Liver (tissue), 9 donors: ENCODE measurements around the gene CLASP2. TPM values are rescaled to one million over a fixed set of nuclear protein-coding genes. Genes with fewer than 3 reads are reported as not detected.

ENCODE experiments used
- DNase-seq: peaks from one replicate; pipeline ENCODE4 v3.0.0-alpha.2; 2017; ENCODE audit warnings: low spot score
- H3K27ac ChIP-seq, 2 donors: one replicate each; pipeline ENCODE4 v1.7.0; 2013; ENCODE audit warnings: inconsistent platforms in 2 of 2, low read length in 2 of 2, control low read depth in 1 of 2, low read depth in 1 of 2, mild to moderate bottlenecking in 1 of 2
- H3K27me3 ChIP-seq, 4 donors: one replicate each; pipeline versions ENCODE4 v1.6.1 to v1.7.0; 2013; ENCODE audit warnings: low read length in 3 of 4, inconsistent platforms in 1 of 4, mild to moderate bottlenecking in 1 of 4, moderate library complexity in 1 of 4; ENCODE audit not compliant: control insufficient read depth in 4 of 4, insufficient read depth in 4 of 4
- H3K36me3 ChIP-seq, 4 donors: one replicate each; pipeline versions ENCODE4 v1.6.1 to v1.7.0; 2013; ENCODE audit warnings: low read length in 3 of 4, mild to moderate bottlenecking in 3 of 4, low read depth in 1 of 4, moderate library complexity in 1 of 4; ENCODE audit not compliant: control insufficient read depth in 4 of 4, insufficient read depth in 3 of 4
- H3K4me1 ChIP-seq, 4 donors: one replicate each; pipeline versions ENCODE4 v1.6.1 to v1.7.0; 2013; ENCODE audit warnings: low read length in 3 of 4, mild to moderate bottlenecking in 3 of 4, moderate library complexity in 1 of 4; ENCODE audit not compliant: control insufficient read depth in 4 of 4, insufficient read depth in 4 of 4
- H3K4me3 ChIP-seq, 3 donors: one replicate each; pipeline versions ENCODE4 v1.6.1 to v1.7.0; 2013; ENCODE audit warnings: low read length in 3 of 3, control low read depth in 1 of 3, low read depth in 1 of 3, mild to moderate bottlenecking in 1 of 3
- H3K9ac ChIP-seq, 2 donors: one replicate each; pipeline ENCODE4 v1.7.0; 2013; ENCODE audit warnings: low read length in 2 of 2, mild to moderate bottlenecking in 2 of 2, moderate library complexity in 2 of 2, control low read depth in 1 of 2, low read depth in 1 of 2
- H3K9me3 ChIP-seq, 4 donors: one replicate each; pipeline versions ENCODE4 v1.6.1 to v1.7.0; 2013; ENCODE audit warnings: low read length in 3 of 4; ENCODE audit not compliant: control insufficient read depth in 4 of 4
- EGR1 ChIP-seq, 2 donors: IDR thresholded peaks; 2 replicates each; pipeline ENCODE4 v1.6.1; 2016 to 2018; ENCODE audit warnings: antibody characterized with exemption in 2 of 2, low read depth in 2 of 2
- FOXA1 ChIP-seq: IDR thresholded peaks from 2 replicates; pipeline ENCODE4 v1.6.1; 2016; ENCODE audit warnings: antibody characterized with exemption
- FOXA2 ChIP-seq: IDR thresholded peaks from 2 replicates; pipeline ENCODE4 v1.6.1; 2016; ENCODE audit warnings: antibody characterized with exemption
- GABPA ChIP-seq, 2 donors: IDR thresholded peaks in 1 of 2; conservative IDR thresholded peaks in 1 of 2; 2 replicates each; pipeline ENCODE4 v1.6.1; 2016; ENCODE audit warnings: antibody characterized with exemption in 2 of 2, mild to moderate bottlenecking in 1 of 2, moderate library complexity in 1 of 2
- HNF4A ChIP-seq, 2 donors: conservative IDR thresholded peaks; 2 replicates each; pipeline ENCODE4 v1.6.1; 2016; ENCODE audit warnings: antibody characterized with exemption in 2 of 2, mild to moderate bottlenecking in 2 of 2
- HNF4G ChIP-seq: IDR thresholded peaks from 2 replicates; pipeline ENCODE4 v1.6.1; 2016; ENCODE audit warnings: antibody characterized with exemption
- JUND ChIP-seq, 2 donors: IDR thresholded peaks; 2 replicates each; pipeline ENCODE4 v1.6.1; 2016; ENCODE audit warnings: antibody characterized with exemption in 2 of 2
- NR2F2 ChIP-seq: IDR thresholded peaks from 2 replicates; pipeline ENCODE4 v1.6.1; 2016; ENCODE audit warnings: antibody characterized with exemption
- RAD21 ChIP-seq, 2 donors: IDR thresholded peaks; 2 replicates each; pipeline ENCODE4 v1.6.1; 2016; ENCODE audit warnings: antibody characterized with exemption in 2 of 2, mild to moderate bottlenecking in 2 of 2
- RXRA ChIP-seq, 2 donors: IDR thresholded peaks; 2 replicates each; pipeline ENCODE4 v1.6.1; 2017 to 2018; ENCODE audit warnings: antibody characterized with exemption in 2 of 2, mild to moderate bottlenecking in 1 of 2
- TAF1 ChIP-seq: conservative IDR thresholded peaks from 2 replicates; pipeline ENCODE4 v1.6.1; 2016; ENCODE audit warnings: antibody characterized with exemption, mild to moderate bottlenecking
- YY1 ChIP-seq: IDR thresholded peaks from 2 replicates; pipeline ENCODE4 v1.6.1; 2016; ENCODE audit warnings: antibody characterized with exemption, mild to moderate bottlenecking
- WGBS: extraction: QIAGEN DNeasy Blood & Tissue Kit; methylation state at CpG from one replicate; pipeline ENCODE4 v1.1.7; 2013; 5-methylcytosine and 5-hydroxymethylcytosine counted together
- polyA plus RNA-seq, 2 donors: library from polyadenylated mRNA; stranded (reverse) in 1 of 2; unstranded in 1 of 2; fragments of 200-250 nt in 1 of 2; fragments of >200 nt in 1 of 2; fragmentation: Nextera tagmentation in 1 of 2; extraction: Ambion mirVana in 1 of 2; gene quantifications; one replicate each; pipeline versions ENCODE4 v1.2.1 to v1.2.3, GENCODE V29; 2013 to 2015
- total RNA-seq, 2 donors: library from RNA; depleted of rRNA; stranded (reverse); fragments of >200 nt; gene quantifications; one replicate each; pipeline ENCODE4 v1.2.3, GENCODE V29; 2014
- TF ChIP-seq, protein P1 (sequence below): IDR thresholded peaks from 2 replicates; pipeline ENCODE4 v1.6.1; 2016; ENCODE audit warnings: antibody characterized with exemption
- TF ChIP-seq, protein P2 (sequence below): IDR thresholded peaks from 2 replicates; pipeline ENCODE4 v1.6.1; 2016; ENCODE audit warnings: antibody characterized with exemption
- TF ChIP-seq, protein P3 (sequence below): IDR thresholded peaks from 2 replicates; pipeline ENCODE4 v1.6.1; 2016; ENCODE audit warnings: antibody characterized with exemption
- TF ChIP-seq, protein P4 (sequence below): IDR thresholded peaks from 2 replicates; pipeline ENCODE4 v1.6.1; 2016; ENCODE audit warnings: antibody characterized with exemption, mild to moderate bottlenecking
- donor health status: healthy.
- donor health status: healthy.
- donor health status: healthy.
- donor health status: healthy.
- donor health status: healthy.

CLASP2 gene
- total and polyA plus RNA-seq, 4 donors = 3.7 to 27.6 (median 17.3) TPM

DNA sequence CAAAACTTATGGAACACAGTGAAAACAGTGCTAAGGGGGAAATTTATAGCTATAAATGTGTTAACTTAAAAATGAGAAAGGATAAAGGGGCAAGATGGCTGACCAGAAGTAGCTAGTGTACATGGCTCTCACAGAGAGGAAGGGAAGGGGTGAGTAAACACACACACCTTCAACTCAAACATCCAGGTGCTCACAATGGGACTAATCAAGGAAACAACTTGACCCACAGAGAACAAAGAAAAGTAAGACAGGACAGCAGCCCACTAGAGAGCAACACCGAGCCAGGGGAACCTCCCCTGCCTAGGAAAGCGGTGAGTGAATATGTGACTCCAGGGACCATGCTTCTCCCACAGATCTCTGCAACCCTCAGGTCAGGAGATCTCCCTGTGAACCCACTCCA lies 192.8 kb downstream of the CLASP2 start:
- Histone ChIP-seq H3K9me3 (peaks cover 0 to 8% (median 0%) of the 10 kb centered on the region in 4 donors), H3K9ac (no peak overlapping the region), H3K27me3 (no peaks in the 10 kb centered on the region), H3K4me3 (no peak overlapping the region), H3K27ac (no peak overlapping the region), H3K4me1 (no peaks in the 10 kb centered on the region), H3K36me3 (peaks cover 0 to 4% (median 1%) of the 10 kb centered on the region in 4 donors)
- WGBS = 98% methylated on average over 2 of the region's 2 CpGs
- no peak for DNase-seq
- TF ChIP-seq YY1 (no peak), HNF4A (conservative IDR thresholded peaks at IDR 0.05) (no peak), NR2F2 (no peak), EGR1 (IDR thresholded peaks at IDR 0.05; ENCODE audit: low read depth in 2 of 2) (no peak), JUND (IDR thresholded peaks at IDR 0.05) (no peak), RXRA (IDR thresholded peaks at IDR 0.05) (no peak), TAF1 (no peak)
- TF ChIP-seq, protein P1, sequence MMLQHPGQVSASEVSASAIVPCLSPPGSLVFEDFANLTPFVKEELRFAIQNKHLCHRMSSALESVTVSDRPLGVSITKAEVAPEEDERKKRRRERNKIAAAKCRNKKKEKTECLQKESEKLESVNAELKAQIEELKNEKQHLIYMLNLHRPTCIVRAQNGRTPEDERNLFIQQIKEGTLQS = no peak

DNA sequence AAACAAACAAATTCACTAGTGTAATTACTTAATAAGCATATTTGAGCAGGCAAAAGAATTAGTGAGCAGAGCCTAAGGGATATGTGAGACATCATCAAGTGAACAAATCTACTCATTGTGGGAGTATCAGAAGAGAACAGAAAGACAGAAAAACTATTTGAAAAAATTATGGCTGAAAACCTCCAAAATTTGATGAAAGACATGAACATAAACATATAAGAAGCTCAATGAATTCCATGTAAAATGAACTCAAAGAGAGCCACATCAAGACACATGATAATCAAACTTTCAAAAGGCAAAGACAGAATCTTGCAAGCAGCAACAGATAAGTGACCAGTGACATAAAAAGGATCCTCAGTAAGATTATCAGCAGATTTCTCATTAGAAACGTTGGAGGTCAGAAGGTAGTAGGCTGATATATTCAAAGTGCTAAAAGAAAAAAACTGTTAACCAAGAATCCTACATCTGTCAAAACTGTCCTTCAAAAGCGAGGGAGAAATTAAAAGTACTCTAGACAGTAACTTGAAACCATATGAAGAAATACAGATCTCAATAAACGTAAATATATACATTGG lies 194.9 kb downstream of the CLASP2 start:
- Histone ChIP-seq H3K27ac (no peak overlapping the region), H3K27me3 (no peaks in the 10 kb centered on the region), H3K4me3 (no peak overlapping the region), H3K36me3 (peaks cover 0 to 4% (median 1%) of the 10 kb centered on the region in 4 donors), H3K9me3 (peaks cover 0 to 8% (median 0%) of the 10 kb centered on the region in 4 donors), H3K9ac (no peak overlapping the region), H3K4me1 (no peaks in the 10 kb centered on the region)
- no peak for DNase-seq
- 95% methylated on average over 3 of the region's 3 CpGs for WGBS
- TF ChIP-seq NR2F2 = no peak
- TF ChIP-seq HNF4A (conservative IDR thresholded peaks at IDR 0.05) = no peak
- no peak for TF ChIP-seq RAD21 (IDR thresholded peaks at IDR 0.05)
- TF ChIP-seq, protein P2, sequence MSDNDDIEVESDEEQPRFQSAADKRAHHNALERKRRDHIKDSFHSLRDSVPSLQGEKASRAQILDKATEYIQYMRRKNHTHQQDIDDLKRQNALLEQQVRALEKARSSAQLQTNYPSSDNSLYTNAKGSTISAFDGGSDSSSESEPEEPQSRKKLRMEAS = no peak
- no peak for TF ChIP-seq HNF4G
- TF ChIP-seq YY1 = no peak
- no peak for TF ChIP-seq FOXA2
- TF ChIP-seq RXRA (IDR thresholded peaks at IDR 0.05) = no peak
- no peak for TF ChIP-seq JUND (IDR thresholded peaks at IDR 0.05)
- no peak for TF ChIP-seq TAF1
- TF ChIP-seq, protein P3, sequence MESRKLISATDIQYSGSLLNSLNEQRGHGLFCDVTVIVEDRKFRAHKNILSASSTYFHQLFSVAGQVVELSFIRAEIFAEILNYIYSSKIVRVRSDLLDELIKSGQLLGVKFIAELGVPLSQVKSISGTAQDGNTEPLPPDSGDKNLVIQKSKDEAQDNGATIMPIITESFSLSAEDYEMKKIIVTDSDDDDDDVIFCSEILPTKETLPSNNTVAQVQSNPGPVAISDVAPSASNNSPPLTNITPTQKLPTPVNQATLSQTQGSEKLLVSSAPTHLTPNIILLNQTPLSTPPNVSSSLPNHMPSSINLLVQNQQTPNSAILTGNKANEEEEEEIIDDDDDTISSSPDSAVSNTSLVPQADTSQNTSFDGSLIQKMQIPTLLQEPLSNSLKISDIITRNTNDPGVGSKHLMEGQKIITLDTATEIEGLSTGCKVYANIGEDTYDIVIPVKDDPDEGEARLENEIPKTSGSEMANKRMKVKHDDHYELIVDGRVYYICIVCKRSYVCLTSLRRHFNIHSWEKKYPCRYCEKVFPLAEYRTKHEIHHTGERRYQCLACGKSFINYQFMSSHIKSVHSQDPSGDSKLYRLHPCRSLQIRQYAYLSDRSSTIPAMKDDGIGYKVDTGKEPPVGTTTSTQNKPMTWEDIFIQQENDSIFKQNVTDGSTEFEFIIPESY = no peak
- TF ChIP-seq, protein P4, sequence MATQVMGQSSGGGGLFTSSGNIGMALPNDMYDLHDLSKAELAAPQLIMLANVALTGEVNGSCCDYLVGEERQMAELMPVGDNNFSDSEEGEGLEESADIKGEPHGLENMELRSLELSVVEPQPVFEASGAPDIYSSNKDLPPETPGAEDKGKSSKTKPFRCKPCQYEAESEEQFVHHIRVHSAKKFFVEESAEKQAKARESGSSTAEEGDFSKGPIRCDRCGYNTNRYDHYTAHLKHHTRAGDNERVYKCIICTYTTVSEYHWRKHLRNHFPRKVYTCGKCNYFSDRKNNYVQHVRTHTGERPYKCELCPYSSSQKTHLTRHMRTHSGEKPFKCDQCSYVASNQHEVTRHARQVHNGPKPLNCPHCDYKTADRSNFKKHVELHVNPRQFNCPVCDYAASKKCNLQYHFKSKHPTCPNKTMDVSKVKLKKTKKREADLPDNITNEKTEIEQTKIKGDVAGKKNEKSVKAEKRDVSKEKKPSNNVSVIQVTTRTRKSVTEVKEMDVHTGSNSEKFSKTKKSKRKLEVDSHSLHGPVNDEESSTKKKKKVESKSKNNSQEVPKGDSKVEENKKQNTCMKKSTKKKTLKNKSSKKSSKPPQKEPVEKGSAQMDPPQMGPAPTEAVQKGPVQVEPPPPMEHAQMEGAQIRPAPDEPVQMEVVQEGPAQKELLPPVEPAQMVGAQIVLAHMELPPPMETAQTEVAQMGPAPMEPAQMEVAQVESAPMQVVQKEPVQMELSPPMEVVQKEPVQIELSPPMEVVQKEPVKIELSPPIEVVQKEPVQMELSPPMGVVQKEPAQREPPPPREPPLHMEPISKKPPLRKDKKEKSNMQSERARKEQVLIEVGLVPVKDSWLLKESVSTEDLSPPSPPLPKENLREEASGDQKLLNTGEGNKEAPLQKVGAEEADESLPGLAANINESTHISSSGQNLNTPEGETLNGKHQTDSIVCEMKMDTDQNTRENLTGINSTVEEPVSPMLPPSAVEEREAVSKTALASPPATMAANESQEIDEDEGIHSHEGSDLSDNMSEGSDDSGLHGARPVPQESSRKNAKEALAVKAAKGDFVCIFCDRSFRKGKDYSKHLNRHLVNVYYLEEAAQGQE = no peak
- no peak for TF ChIP-seq GABPA (IDR thresholded peaks at IDR 0.05 in 1 of 2, conservative IDR thresholded peaks at IDR 0.05 in 1 of 2)
- TF ChIP-seq FOXA1 = no peak
